WERI-Rb-1 (cell line): ENCODE results near the gene OR10C1.

Experiments
- DNase-seq: peaks from one replicate; pipeline ENCODE4 v3.0.0-alpha.2; 2020
- H3K27ac ChIP-seq: fragments of 250-450 bp; sonication (Bioruptor Pico); 2 replicates; pipeline ENCODE4 v1.5.1; 2020; ENCODE audit warnings: mild to moderate bottlenecking, moderate library complexity
- H3K27me3 ChIP-seq: fragments of 250-450 bp; sonication (Bioruptor Pico); 2 replicates; pipeline ENCODE4 v1.5.1; 2021; ENCODE audit warnings: mild to moderate bottlenecking, low read depth, moderate library complexity; ENCODE audit not compliant: insufficient read depth, severe bottlenecking
- H3K36me3 ChIP-seq: fragments of 250-450 bp; sonication (Bioruptor Pico); 2 replicates; pipeline ENCODE4 v1.5.1; 2020; ENCODE audit warnings: mild to moderate bottlenecking, moderate library complexity
- H3K4me3 ChIP-seq: 2 replicates; pipeline ENCODE4 v1.5.1; 2011; ENCODE audit warnings: low read depth, mild to moderate bottlenecking, control low read depth, low read length
- H3K9me3 ChIP-seq: fragments of 250-450 bp; sonication (Bioruptor Pico); 2 replicates; pipeline ENCODE4 v1.5.1; 2021; ENCODE audit warnings: mild to moderate bottlenecking, moderate library complexity; ENCODE audit not compliant: severe bottlenecking
- TF ChIP-seq, protein P1 (sequence below): IDR thresholded peaks from 2 replicates; pipeline ENCODE4 v1.5.1; 2011; ENCODE audit warnings: low read depth, mild to moderate bottlenecking, control low read depth, inconsistent platforms, low read length

Gene OR10C1

DNA sequence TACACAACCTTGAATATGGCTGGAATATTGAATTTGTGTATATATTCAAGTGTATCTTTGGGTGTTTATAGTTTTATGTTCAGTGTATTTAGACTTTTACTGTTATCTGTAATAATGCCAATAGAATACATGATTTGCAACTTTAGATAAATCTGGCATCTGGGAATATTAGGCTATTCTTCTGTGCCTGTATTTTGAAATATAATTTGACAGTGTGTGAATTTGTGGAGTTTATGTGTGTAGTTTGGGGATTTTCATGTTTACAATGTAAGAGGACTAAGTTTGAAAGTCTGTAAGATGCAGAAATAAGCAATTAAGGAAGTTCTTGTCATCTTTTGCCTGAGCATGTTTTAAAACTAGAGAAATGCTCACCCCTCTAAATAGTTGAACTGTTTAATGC, at the start of gene OR10C1:
OR10C1 (plus strand) TSS at position 301 of the 400 bp plus-strand sequence. CDS start 710 bp downstream, outside the sequence.
- H3K27ac ChIP-seq = no peak within 1 kb of the TSS
- DNase-seq = no peak

GRCh38 chr6:29395331-29395730, 43.8 kb upstream of the OR10C1 start, which contains the start of gene OR12D2:
Gene OR12D2 (plus strand): TSS chr6:29395631. CDS start chr6:29396700, 1,069 bp downstream.
- no peaks in the 10 kb centered on the region for H3K36me3 ChIP-seq
- no peaks in the 10 kb centered on the region for H3K9me3 ChIP-seq
- H3K27me3 ChIP-seq = peaks cover 87% of the 10 kb centered on the region
- no peak within 1 kb of the TSS for H3K4me3 ChIP-seq
- H3K27ac ChIP-seq = no peak within 1 kb of the TSS
- no peak for DNase-seq
- TF ChIP-seq, protein P1, sequence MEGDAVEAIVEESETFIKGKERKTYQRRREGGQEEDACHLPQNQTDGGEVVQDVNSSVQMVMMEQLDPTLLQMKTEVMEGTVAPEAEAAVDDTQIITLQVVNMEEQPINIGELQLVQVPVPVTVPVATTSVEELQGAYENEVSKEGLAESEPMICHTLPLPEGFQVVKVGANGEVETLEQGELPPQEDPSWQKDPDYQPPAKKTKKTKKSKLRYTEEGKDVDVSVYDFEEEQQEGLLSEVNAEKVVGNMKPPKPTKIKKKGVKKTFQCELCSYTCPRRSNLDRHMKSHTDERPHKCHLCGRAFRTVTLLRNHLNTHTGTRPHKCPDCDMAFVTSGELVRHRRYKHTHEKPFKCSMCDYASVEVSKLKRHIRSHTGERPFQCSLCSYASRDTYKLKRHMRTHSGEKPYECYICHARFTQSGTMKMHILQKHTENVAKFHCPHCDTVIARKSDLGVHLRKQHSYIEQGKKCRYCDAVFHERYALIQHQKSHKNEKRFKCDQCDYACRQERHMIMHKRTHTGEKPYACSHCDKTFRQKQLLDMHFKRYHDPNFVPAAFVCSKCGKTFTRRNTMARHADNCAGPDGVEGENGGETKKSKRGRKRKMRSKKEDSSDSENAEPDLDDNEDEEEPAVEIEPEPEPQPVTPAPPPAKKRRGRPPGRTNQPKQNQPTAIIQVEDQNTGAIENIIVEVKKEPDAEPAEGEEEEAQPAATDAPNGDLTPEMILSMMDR = no peak

More for the DNA sequence above, at the start of gene OR10C1:
- no peaks in the 10 kb centered on the region for H3K36me3 ChIP-seq
- peaks cover 11% of the 10 kb centered on the region for H3K9me3 ChIP-seq
- H3K4me3 ChIP-seq = no peak within 1 kb of the TSS
- TF ChIP-seq, protein P1 = no peak
- peaks cover 53% of the 10 kb centered on the region for H3K27me3 ChIP-seq

DNA sequence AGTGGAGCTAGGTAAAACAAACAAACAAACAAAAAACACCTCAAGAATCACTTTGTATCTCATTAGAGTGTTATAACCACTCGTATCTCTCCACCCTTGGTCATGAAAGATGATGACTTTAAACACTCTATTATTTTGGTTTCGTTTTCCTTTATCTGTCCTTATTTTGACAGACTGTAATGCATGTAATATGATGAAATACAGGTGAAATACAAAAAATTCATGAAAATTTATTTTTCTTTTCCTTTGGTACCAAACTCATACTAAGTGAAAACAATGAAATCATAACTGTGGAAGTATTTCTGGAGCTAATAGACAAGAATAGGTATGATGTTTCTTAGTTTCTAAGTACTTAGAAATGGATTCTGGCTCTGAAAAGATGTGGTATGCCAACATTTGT, 39.6 kb upstream of the OR10C1 start:
- DNase-seq = no peak
- Histone ChIP-seq H3K27ac (no peak overlapping the region), H3K9me3 (no peaks in the 10 kb centered on the region), H3K4me3 (no peak overlapping the region), H3K36me3 (no peaks in the 10 kb centered on the region), H3K27me3 (peaks cover 82% of the 10 kb centered on the region)
- TF ChIP-seq, protein P1 = no peak

DNA sequence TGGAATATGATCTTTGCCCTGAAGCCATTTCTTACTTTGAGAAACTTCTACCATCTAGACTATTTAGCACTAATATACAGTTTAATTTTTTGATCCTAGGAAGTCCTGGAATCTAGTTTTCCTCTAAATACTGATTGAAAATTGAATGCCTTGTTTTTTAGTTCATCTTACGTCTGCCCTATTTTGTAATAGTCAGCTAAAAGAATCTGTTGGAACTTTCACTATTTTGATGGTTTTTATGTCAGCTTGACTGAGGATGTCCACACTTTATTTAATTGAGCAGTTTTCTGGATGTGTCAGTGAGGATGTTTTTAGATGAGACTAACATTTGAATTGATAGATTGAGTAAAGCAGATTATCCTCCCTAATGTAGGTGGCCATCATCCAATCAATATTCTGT, 35.3 kb upstream of the OR10C1 start:
- DNase-seq = no peak
- Histone ChIP-seq H3K27me3 (peaks cover 77% of the 10 kb centered on the region), H3K27ac (no peak overlapping the region), H3K4me3 (no peak overlapping the region), H3K36me3 (no peaks in the 10 kb centered on the region), H3K9me3 (peaks cover 8% of the 10 kb centered on the region)
- TF ChIP-seq, protein P1 = no peak

DNA sequence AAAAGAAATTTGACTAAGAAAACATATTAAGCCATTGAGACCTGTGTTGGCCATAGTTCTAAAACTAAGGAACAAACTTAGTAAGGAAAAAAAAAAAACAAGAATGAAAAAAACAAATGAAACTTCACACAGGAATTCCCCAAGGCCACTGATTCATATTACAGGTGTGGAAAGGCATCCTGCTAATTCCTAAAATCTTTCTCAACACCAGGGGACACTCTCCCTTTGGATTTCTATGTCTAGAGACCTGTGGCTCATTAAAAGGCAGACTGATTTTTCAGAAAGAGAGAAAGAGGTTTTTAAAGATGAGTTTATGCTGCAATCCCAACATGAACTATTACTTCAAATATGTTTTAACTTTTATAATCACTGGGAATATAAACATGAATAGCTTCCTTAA, 24.5 kb upstream of the OR10C1 start, which contains the start of gene OR12D1:
OR12D1 (plus strand) TSS at position 341 of the 400 bp plus-strand sequence.
- no peak for DNase-seq
- Histone ChIP-seq H3K27ac (no peak within 1 kb of the TSS), H3K27me3 (peaks cover 74% of the 10 kb centered on the region), H3K4me3 (no peak within 1 kb of the TSS), H3K9me3 (peaks cover 5% of the 10 kb centered on the region), H3K36me3 (no peaks in the 10 kb centered on the region)
- TF ChIP-seq, protein P1 = peak; percentile 49; the same call in 1 of the 2 replicates

- DNase-seq = no peak
- peaks cover 4% of the 10 kb centered on the region for H3K9me3 ChIP-seq
- H3K27me3 ChIP-seq = peaks cover 58% of the 10 kb centered on the region
- TF ChIP-seq, protein P1 = no peak
- H3K27ac ChIP-seq = no peak overlapping the region
- H3K36me3 ChIP-seq = no peaks in the 10 kb centered on the region
- H3K4me3 ChIP-seq = no peak overlapping the region
These were observed 19.6 kb upstream of the OR10C1 start for GRCh38 chr6:29419516-29419915.
